GM12878 (cell line): Measurements from ENCODE around the gene EXPH5. TPM values are rescaled to one million over a fixed set of nuclear protein-coding genes. Genes with fewer than 3 reads are reported as not detected.

Experiments used
- ATAC-seq: fragments of 200-7000 bp; cut with Tn5 transposase; 3 replicates; pipeline ENCODE4 v1.9.1; 2020; ENCODE audit warnings: mild to moderate bottlenecking, moderate library complexity
- BruUV-seq: library from RNA; stranded (reverse); fragments of 400-500 nt; replicated peaks from 2 replicates; lab custom pipeline; 2021; lab: Mats Ljungman, UMichigan
- CTCF ChIA-PET: fragments of 300-600 bp; sonication (Branson Sonifier 250); formaldehyde crosslinking; extraction: SDS; loops from one replicate; lab custom pipeline; 2021; ENCODE audit warnings: inconsistent platforms; lab: Yijun Ruan, JAX
- POLR2A ChIA-PET: fragments of 350-600 bp; formaldehyde crosslinking; extraction: SDS; loops from one replicate; lab custom pipeline; 2021; ENCODE audit warnings: inconsistent platforms; lab: Charles Lee
- RAD21 ChIA-PET: fragments of 300-600 bp; sonication (Branson Sonifier 250); formaldehyde crosslinking; loops from one replicate; lab custom pipeline; 2023; ENCODE audit warnings: antibody characterized with exemption; ENCODE audit not compliant: unreplicated experiment; lab: Charles Lee
- SMC1A ChIA-PET: fragments of 300-600 bp; sonication (Branson Sonifier 250); formaldehyde crosslinking; loops from one replicate; lab custom pipeline; 2023; ENCODE audit not compliant: unreplicated experiment, uncharacterized antibody; lab: Charles Lee
- DNase-seq: peaks from one replicate; pipeline ENCODE4 v3.0.0-alpha.2; 2011; ENCODE audit warnings: low read depth, low spot score
- FAIRE-seq: peaks from 3 replicates; lab custom pipeline; 2011; peaks lifted over from hg19 to GRCh38; lab: Jason Lieb, UNC
- H2AFZ ChIP-seq: 2 replicates; pipeline ENCODE4 v1.6.0; 2011; ENCODE audit warnings: low read depth, low read length, control low read depth; ENCODE audit not compliant: control insufficient read depth
- H3K27ac ChIP-seq: 2 replicates; pipeline ENCODE4 v1.5.1; 2011; ENCODE audit warnings: control low read depth; ENCODE audit not compliant: control insufficient read depth, insufficient read depth
- H3K27me3 ChIP-seq, 2 experiments: replicated peaks in 1 of 2; 2 replicates each; pipeline versions ENCODE4 v1.6.0 to v1.6.1; 2011; ENCODE audit warnings: low read length in 1 of 2; ENCODE audit not compliant: control insufficient read depth in 2 of 2, insufficient read depth in 2 of 2
- H3K36me3 ChIP-seq, 2 experiments: 2 replicates each; pipeline ENCODE4 v1.5.1; 2011; ENCODE audit warnings: low read length in 1 of 2; ENCODE audit not compliant: control insufficient read depth in 2 of 2, insufficient read depth in 2 of 2
- H3K4me1 ChIP-seq: 2 replicates; pipeline ENCODE4 v1.6.1; 2011; ENCODE audit warnings: mild to moderate bottlenecking, low read length, moderate library complexity, mixed read lengths; ENCODE audit not compliant: control insufficient read depth, insufficient read depth
- H3K4me2 ChIP-seq: 2 replicates; pipeline ENCODE4 v1.6.0; 2011; ENCODE audit warnings: control low read depth; ENCODE audit not compliant: control insufficient read depth, insufficient read depth
- H3K4me3 ChIP-seq: fragments of 200-600 bp; sonication (generic); 2 replicates; pipeline ENCODE4 v1.5.1; 2016
- H3K79me2 ChIP-seq: 2 replicates; pipeline ENCODE4 v1.6.0; 2011; ENCODE audit warnings: low read length; ENCODE audit not compliant: control insufficient read depth, insufficient read depth
- H3K9ac ChIP-seq: 2 replicates; pipeline ENCODE4 v1.8.0; 2011; ENCODE audit warnings: low read length, control low read depth, mixed read lengths; ENCODE audit not compliant: control insufficient read depth, insufficient read depth
- H3K9me3 ChIP-seq: replicated peaks from 3 replicates; pipeline ENCODE4 v1.5.1; 2011; ENCODE audit warnings: mild to moderate bottlenecking, low read length; ENCODE audit not compliant: control insufficient read depth, insufficient read depth
- H4K20me1 ChIP-seq: 2 replicates; pipeline ENCODE4 v1.6.0; 2011; ENCODE audit not compliant: control insufficient read depth, insufficient read depth
- CHD1 ChIP-seq: IDR thresholded peaks from 2 replicates; pipeline ENCODE4 v1.6.1; 2012; ENCODE audit warnings: low read depth, low read length, improper control_type of control experiment
- IRF3 ChIP-seq: fragments of 450-650 bp; IDR thresholded peaks from 2 replicates; pipeline ENCODE4 v1.6.1; 2014; ENCODE audit warnings: mild to moderate bottlenecking
- NFIC ChIP-seq: IDR thresholded peaks from 2 replicates; pipeline ENCODE4 v1.6.1; 2012; ENCODE audit warnings: low read depth, mild to moderate bottlenecking, inconsistent platforms, low read length, moderate library complexity
- NFYA ChIP-seq: IDR thresholded peaks from 2 replicates; pipeline ENCODE4 v1.6.1; 2011; ENCODE audit warnings: low read depth, mild to moderate bottlenecking, low read length, improper control_type of control experiment, borderline replicate concordance
- NR2C1 ChIP-seq: fragments of 450-650 bp; IDR thresholded peaks from 2 replicates; pipeline ENCODE4 v1.6.1; 2017; ENCODE audit warnings: antibody characterized with exemption, mild to moderate bottlenecking, moderate library complexity
- RBBP5 ChIP-seq: fragments of 200-600 bp; sonication (generic); conservative IDR thresholded peaks from 2 replicates; pipeline ENCODE4 v1.6.1; 2016
- SMAD1 ChIP-seq: fragments of 450-650 bp; IDR thresholded peaks from 2 replicates; pipeline ENCODE4 v1.6.1; 2018; ENCODE audit warnings: mild to moderate bottlenecking, low read depth; ENCODE audit not compliant: partially characterized antibody
- TCF3 ChIP-seq: IDR thresholded peaks from 2 replicates; pipeline ENCODE4 v1.6.1; 2012; ENCODE audit warnings: low read depth, mild to moderate bottlenecking, low read length, borderline replicate concordance; ENCODE audit not compliant: insufficient read depth
- WRNIP1 ChIP-seq: IDR thresholded peaks from 2 replicates; pipeline ENCODE4 v1.6.1; 2011; ENCODE audit warnings: low read depth, low read length, improper control_type of control experiment, borderline replicate concordance
- YBX1 ChIP-seq: fragments of 450-650 bp; IDR thresholded peaks from 2 replicates; pipeline ENCODE4 v1.6.1; 2016; ENCODE audit warnings: antibody characterized with exemption
- ZNF274 ChIP-seq: IDR thresholded peaks from one replicate; pipeline ENCODE4 v1.8.0; 2011; ENCODE audit not compliant: insufficient read length, insufficient read depth
- ZNF592 ChIP-seq: fragments of 450-650 bp; IDR thresholded peaks from 2 replicates; pipeline ENCODE4 v1.6.1; 2017; ENCODE audit warnings: mild to moderate bottlenecking, moderate library complexity
- WGBS: methylation state at CpG from one replicate; pipeline ENCODE4 v1.1.6; 2016; ENCODE audit warnings: low lambda C conversion rate; ENCODE audit not compliant: insufficient replicate concordance, insufficient coverage; ENCODE audit errors: missing lambda C conversion rate; 5-methylcytosine and 5-hydroxymethylcytosine counted together
- in situ Hi-C: fragments of 300-500 bp; cut with MboI; formaldehyde crosslinking; loops from 9 replicates; pipeline ENCODE4 v1.14.3; 2018; ENCODE audit warnings: mixed read lengths
- intact Hi-C: fragments of 100-400 bp; cut with micrococcal nuclease; formaldehyde crosslinking; loops from one replicate; pipeline ENCODE4 v1.14.2; 2022; ENCODE audit not compliant: unreplicated experiment
- polyA plus RNA-seq, 11 experiments: library from polyadenylated mRNA; depleted of rRNA in 4 of 11; unstranded in 6 of 11; stranded (reverse) in 5 of 11; fragments of >200 nt; fragmentation: Nextera tagmentation in 4 of 11; fragmentation: Illumina TruSeq in 1 of 11; extraction: Ambion mirVana in 4 of 11; extraction: Trizol in 1 of 11; gene quantifications; 1 replicate in 1 of 11; 2 replicates in 10 of 11; pipeline versions ENCODE4 v1.2.1 to v1.2.3, GENCODE V29; 2011 to 2016; ENCODE audit warnings: inconsistent platforms in 2 of 11, missing spikeins in 2 of 11, low read depth in 1 of 11
- total RNA-seq, 4 experiments: library from RNA; depleted of rRNA in 3 of 4; stranded (reverse); fragments of >200 nt in 3 of 4; fragmentation: Illumina TruSeq in 1 of 4; extraction: Trizol in 1 of 4; gene quantifications; 2 replicates each; pipeline versions ENCODE4 v1.2.1 to v1.2.3, GENCODE V29; 2013 to 2021
- TF ChIP-seq, protein P1 (sequence below): fragments of 150-350 bp; IDR thresholded peaks from 2 replicates; pipeline ENCODE4 v1.6.1; 2016; ENCODE audit warnings: low read depth, low read length

The EXPH5 gene
- total and polyA plus RNA-seq, 10 of the 15 experiments (the other 5 are each of a cell fraction or from before 2014, with no cell fraction given), result 0.69 to 11.1 (median 4.3) TPM

DNA sequence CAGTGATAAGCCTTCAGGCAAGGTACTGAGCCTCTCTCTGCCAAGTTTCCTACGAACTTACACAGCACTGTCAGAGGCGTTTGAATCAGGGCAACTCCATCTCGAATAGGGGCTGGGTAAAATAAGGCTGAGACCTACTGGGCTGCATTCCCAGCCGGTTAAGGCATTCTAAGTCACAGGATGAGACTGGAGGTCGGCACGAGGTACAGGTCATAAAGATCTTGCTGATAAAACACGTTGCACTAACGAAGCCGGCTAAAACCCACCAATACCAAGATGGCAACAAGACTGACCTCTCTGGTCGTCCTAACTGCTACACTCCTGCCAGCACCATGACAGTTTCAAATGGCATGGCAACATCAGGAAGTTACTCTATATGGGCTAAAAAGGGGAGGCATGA lies 75.0 kb downstream of the EXPH5 start:
- WGBS, result 70% methylated on average over 10 of the region's 10 CpGs
- Histone ChIP-seq H4K20me1 (no peaks in the 10 kb centered on the region), H3K27me3 (no peaks in the 10 kb centered on the region), H3K36me3 (peaks cover 0 to 6% of the 10 kb centered on the region in 2 experiments; a peak in 1 of 4 replicates), H3K79me2 (no peaks in the 10 kb centered on the region), H3K4me2 (no peak overlapping the region), H3K4me1 (peaks cover 5% of the 10 kb centered on the region), H2AFZ (no peak overlapping the region), H3K9ac (no peak overlapping the region), H3K27ac (no peak overlapping the region), H3K9me3 (no peaks in the 10 kb centered on the region), H3K4me3 (no peak overlapping the region)
- RAD21 ChIA-PET, result no interaction called here
- no TSS peak for BruUV-seq
- CTCF ChIA-PET, result interaction anchor here (0.6 kb wide), 1 partner anchor 292 kb away, joined by 4 read pairs; no protein-coding TSS in a partner anchor
- intact Hi-C loops, result no loop called here
- DNase-seq (no peak), ATAC-seq (no peak), FAIRE-seq (no peak)
- POLR2A ChIA-PET, result no interaction called here
- SMC1A ChIA-PET, result interaction anchor here (1.5 kb wide), 1 partner anchor 39 kb away, joined by 6 read pairs; no protein-coding TSS in a partner anchor
- in situ Hi-C loops, result no loop called here
- TF ChIP-seq IRF3, result no peak
- TF ChIP-seq YBX1, result no peak
- no peak for TF ChIP-seq NR2C1
- TF ChIP-seq WRNIP1, result no peak
- no peak for TF ChIP-seq ZNF274
- no peak for TF ChIP-seq CHD1
- TF ChIP-seq TCF3, result no peak
- no peak for TF ChIP-seq RBBP5
- TF ChIP-seq, protein P1, sequence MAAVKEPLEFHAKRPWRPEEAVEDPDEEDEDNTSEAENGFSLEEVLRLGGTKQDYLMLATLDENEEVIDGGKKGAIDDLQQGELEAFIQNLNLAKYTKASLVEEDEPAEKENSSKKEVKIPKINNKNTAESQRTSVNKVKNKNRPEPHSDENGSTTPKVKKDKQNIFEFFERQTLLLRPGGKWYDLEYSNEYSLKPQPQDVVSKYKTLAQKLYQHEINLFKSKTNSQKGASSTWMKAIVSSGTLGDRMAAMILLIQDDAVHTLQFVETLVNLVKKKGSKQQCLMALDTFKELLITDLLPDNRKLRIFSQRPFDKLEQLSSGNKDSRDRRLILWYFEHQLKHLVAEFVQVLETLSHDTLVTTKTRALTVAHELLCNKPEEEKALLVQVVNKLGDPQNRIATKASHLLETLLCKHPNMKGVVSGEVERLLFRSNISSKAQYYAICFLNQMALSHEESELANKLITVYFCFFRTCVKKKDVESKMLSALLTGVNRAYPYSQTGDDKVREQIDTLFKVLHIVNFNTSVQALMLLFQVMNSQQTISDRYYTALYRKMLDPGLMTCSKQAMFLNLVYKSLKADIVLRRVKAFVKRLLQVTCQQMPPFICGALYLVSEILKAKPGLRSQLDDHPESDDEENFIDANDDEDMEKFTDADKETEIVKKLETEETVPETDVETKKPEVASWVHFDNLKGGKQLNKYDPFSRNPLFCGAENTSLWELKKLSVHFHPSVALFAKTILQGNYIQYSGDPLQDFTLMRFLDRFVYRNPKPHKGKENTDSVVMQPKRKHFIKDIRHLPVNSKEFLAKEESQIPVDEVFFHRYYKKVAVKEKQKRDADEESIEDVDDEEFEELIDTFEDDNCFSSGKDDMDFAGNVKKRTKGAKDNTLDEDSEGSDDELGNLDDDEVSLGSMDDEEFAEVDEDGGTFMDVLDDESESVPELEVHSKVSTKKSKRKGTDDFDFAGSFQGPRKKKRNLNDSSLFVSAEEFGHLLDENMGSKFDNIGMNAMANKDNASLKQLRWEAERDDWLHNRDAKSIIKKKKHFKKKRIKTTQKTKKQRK, result no peak
- no peak for TF ChIP-seq ZNF592
- TF ChIP-seq SMAD1, result no peak
- no peak for TF ChIP-seq NFYA
- no peak for TF ChIP-seq NFIC
